LoVo (cell line): ENCODE measurements around the gene C6orf15.
A peak's percentile ranks its signal among the peaks of the same experiment; 100 is the strongest.

Source experiments
- DNase-seq: peaks from one replicate; pipeline ENCODE4 v3.0.0-alpha.2; 2016; ENCODE audit warnings: low spot score

The C6orf15 gene

GRCh38 chr6:31112478-31112877 lies at the start of gene C6orf15:
Gene C6orf15 (minus strand): TSS chr6:31112575. CDS start chr6:31112555, 20 bp downstream.
- no peak for DNase-seq

GRCh38 chr6:31161216-31162126 lies 49.1 kb upstream of the C6orf15 start:
- DNase-seq = no peak

GRCh38 chr6:31158863-31159855 lies 46.8 kb upstream of the C6orf15 start:
- DNase-seq = no peak

- DNase-seq = peak; percentile 99
Measured at GRCh38 chr6:31158140-31158862, 45.9 kb upstream of the C6orf15 start, which contains the start of gene TCF19. Gene TCF19 (plus strand): TSS chr6:31158589. CDS start chr6:31159470, 881 bp downstream.

- no peak for DNase-seq
Measured at GRCh38 chr6:31157513-31158139, 45.3 kb upstream of the C6orf15 start, which contains the start of gene CCHCR1. Gene CCHCR1 (minus strand): TSS chr6:31157802. CDS start chr6:31157600, 202 bp downstream.

- DNase-seq = no peak
Measured at GRCh38 chr6:31156641-31157040, 44.3 kb upstream of the C6orf15 start.

- DNase-seq = no peak
Measured at GRCh38 chr6:31154436-31154835, 42.1 kb upstream of the C6orf15 start.

- no peak for DNase-seq
Measured at GRCh38 chr6:31152781-31153180, 40.4 kb upstream of the C6orf15 start.

GRCh38 chr6:31149827-31150447 lies 37.6 kb upstream of the C6orf15 start:
- no peak for DNase-seq

- no peak for DNase-seq
Measured at GRCh38 chr6:31145386-31145785, 33.0 kb upstream of the C6orf15 start.

- DNase-seq = no peak
Measured at GRCh38 chr6:31144970-31145340, 32.6 kb upstream of the C6orf15 start.

- no peak for DNase-seq
Measured at GRCh38 chr6:31144296-31144969, 32.1 kb upstream of the C6orf15 start.

GRCh38 chr6:31143148-31143547 lies 30.8 kb upstream of the C6orf15 start:
- DNase-seq = no peak

- no peak for DNase-seq
Measured at GRCh38 chr6:31142361-31142761, 30.0 kb upstream of the C6orf15 start.

- DNase-seq = no peak
Measured at GRCh38 chr6:31140643-31141042, 28.3 kb upstream of the C6orf15 start.

- no peak for DNase-seq
Measured at GRCh38 chr6:31139599-31139998, 27.2 kb upstream of the C6orf15 start.

GRCh38 chr6:31138982-31139381 lies 26.6 kb upstream of the C6orf15 start, which contains the start of gene PSORS1C2:
Gene PSORS1C2 (minus strand): TSS chr6:31139066. CDS start chr6:31139026, 40 bp downstream.
- no peak for DNase-seq

GRCh38 chr6:31135710-31136109 lies 23.3 kb upstream of the C6orf15 start:
- no peak for DNase-seq

- DNase-seq = no peak
Measured at GRCh38 chr6:31132806-31133205, 20.4 kb upstream of the C6orf15 start.

- no peak for DNase-seq
Measured at GRCh38 chr6:31131595-31131994, 19.2 kb upstream of the C6orf15 start.
